BJ (cell line): ENCODE measurements around the gene PACRG. TPM values are rescaled to one million over a fixed set of nuclear protein-coding genes. Genes with fewer than 3 reads are reported as not detected.

Experiments used
- CTCF ChIA-PET: fragments of 350-600 bp; formaldehyde crosslinking; extraction: SDS; loops from one replicate; lab custom pipeline; 2021; ENCODE audit warnings: antibody characterized with exemption, inconsistent platforms; lab: Yijun Ruan, JAX
- POLR2A ChIA-PET: fragments of 300-600 bp; sonication (Branson Sonifier 250); formaldehyde crosslinking; extraction: SDS; loops from one replicate; lab custom pipeline; 2021; ENCODE audit warnings: antibody characterized with exemption; lab: Charles Lee
- DNase-seq: peaks from one replicate; pipeline ENCODE4 v3.0.0-alpha.2; 2011; ENCODE audit warnings: low read depth
- H3K27me3 ChIP-seq: 2 replicates; pipeline ENCODE4 v1.6.0; 2011; ENCODE audit warnings: low read length; ENCODE audit not compliant: control insufficient read depth, insufficient read depth
- H3K36me3 ChIP-seq: 2 replicates; pipeline ENCODE4 v1.5.1; 2011; ENCODE audit warnings: low read length; ENCODE audit not compliant: control insufficient read depth, insufficient read depth
- H3K4me3 ChIP-seq: 2 replicates; pipeline ENCODE4 v1.5.1; 2011; ENCODE audit warnings: low read depth, mild to moderate bottlenecking, control low read depth, low read length
- polyA plus RNA-seq: library from polyadenylated mRNA; depleted of rRNA; stranded (reverse); fragments of >200 nt; gene quantifications from 2 replicates; pipeline ENCODE4 v1.2.3, GENCODE V29; 2011
- TF ChIP-seq, protein P1 (sequence below): IDR thresholded peaks from 2 replicates; pipeline ENCODE4 v1.5.1; 2011; ENCODE audit warnings: low read depth, mild to moderate bottlenecking, control low read depth, inconsistent platforms, low read length, moderate library complexity; ENCODE audit not compliant: insufficient read depth

The PACRG gene
- polyA plus RNA-seq, 1 experiment, result 0.20 TPM

- CTCF ChIA-PET, result no interaction called here
- Histone ChIP-seq H3K36me3 (no peaks in the 10 kb centered on the region), H3K27me3 (no peaks in the 10 kb centered on the region), H3K4me3 (no peak overlapping the region)
- POLR2A ChIA-PET, result no interaction called here
- no peak for DNase-seq
- TF ChIP-seq, protein P1, sequence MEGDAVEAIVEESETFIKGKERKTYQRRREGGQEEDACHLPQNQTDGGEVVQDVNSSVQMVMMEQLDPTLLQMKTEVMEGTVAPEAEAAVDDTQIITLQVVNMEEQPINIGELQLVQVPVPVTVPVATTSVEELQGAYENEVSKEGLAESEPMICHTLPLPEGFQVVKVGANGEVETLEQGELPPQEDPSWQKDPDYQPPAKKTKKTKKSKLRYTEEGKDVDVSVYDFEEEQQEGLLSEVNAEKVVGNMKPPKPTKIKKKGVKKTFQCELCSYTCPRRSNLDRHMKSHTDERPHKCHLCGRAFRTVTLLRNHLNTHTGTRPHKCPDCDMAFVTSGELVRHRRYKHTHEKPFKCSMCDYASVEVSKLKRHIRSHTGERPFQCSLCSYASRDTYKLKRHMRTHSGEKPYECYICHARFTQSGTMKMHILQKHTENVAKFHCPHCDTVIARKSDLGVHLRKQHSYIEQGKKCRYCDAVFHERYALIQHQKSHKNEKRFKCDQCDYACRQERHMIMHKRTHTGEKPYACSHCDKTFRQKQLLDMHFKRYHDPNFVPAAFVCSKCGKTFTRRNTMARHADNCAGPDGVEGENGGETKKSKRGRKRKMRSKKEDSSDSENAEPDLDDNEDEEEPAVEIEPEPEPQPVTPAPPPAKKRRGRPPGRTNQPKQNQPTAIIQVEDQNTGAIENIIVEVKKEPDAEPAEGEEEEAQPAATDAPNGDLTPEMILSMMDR, result no peak
Measured at GRCh38 chr6:163328411-163328810, 600.6 kb downstream of the PACRG start.

DNA sequence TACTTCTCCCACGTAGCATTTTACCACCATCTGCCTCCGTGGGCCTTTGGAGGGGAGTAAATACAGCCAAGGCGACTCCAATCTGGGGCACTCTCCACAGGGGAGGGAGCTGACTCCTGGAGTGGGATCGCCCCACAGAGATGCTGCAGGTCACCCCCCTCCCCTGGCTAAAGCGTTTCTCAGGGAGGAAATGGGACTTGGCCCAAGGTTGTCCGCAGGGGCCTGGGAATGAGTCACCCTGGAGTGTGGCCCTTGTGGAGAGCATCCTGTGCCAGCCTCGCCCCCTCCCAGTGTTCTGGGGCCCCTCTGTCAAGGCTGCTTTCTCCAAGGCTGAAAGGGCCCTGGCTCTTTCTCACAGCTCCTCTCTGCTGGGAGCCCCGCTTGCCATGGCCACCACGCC, 602.2 kb downstream of the PACRG start:
- POLR2A ChIA-PET, result no interaction called here

DNA sequence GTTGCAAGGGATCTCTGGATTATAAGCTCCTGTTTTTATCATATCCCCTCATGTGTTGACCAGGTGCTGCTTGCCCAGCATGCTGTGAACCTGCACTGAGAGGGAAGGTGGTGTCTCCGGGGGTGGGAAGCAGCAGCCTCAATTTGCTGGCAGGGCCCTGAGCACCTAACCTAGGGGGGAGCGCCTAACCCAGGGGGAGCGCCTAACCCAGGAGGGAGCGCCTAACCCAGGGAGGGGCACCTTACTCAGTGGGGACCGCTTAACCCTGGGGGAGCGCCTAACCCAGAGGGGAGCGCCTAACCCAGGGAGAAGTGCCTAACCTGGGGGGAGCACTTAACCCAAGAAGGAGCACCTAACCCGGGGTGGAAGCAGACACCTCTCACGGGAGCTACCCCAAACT, 603.5 kb downstream of the PACRG start:
- no peak overlapping the region for H3K4me3 ChIP-seq
- TF ChIP-seq, protein P1, result no peak
- no peak for DNase-seq
- POLR2A ChIA-PET, result no interaction called here
- H3K36me3 ChIP-seq, result no peaks in the 10 kb centered on the region
- CTCF ChIA-PET, result interaction anchor here (0.6 kb wide), 1 partner anchor 23 kb away, joined by 3 read pairs; no protein-coding TSS in a partner anchor
- H3K27me3 ChIP-seq, result no peaks in the 10 kb centered on the region

More for the DNA sequence above, 602.2 kb downstream of the PACRG start:
- CTCF ChIA-PET, result interaction anchor here (0.7 kb wide), 1 partner anchor 757 kb away, joined by 3 read pairs; no protein-coding TSS in a partner anchor
- no peak for DNase-seq
- H3K4me3 ChIP-seq, result no peak overlapping the region
- H3K36me3 ChIP-seq, result no peaks in the 10 kb centered on the region
- H3K27me3 ChIP-seq, result no peaks in the 10 kb centered on the region
- TF ChIP-seq, protein P1, result no peak

GRCh38 chr6:163332575-163332974, 604.8 kb downstream of the PACRG start:
- ChIA-PET CTCF (no interaction called here), POLR2A (no interaction called here)
- Histone ChIP-seq H3K36me3 (no peaks in the 10 kb centered on the region), H3K27me3 (no peaks in the 10 kb centered on the region), H3K4me3 (no peak overlapping the region)
- no peak for DNase-seq
- TF ChIP-seq, protein P1, result no peak

- Histone ChIP-seq H3K27me3 (no peaks in the 10 kb centered on the region), H3K36me3 (no peaks in the 10 kb centered on the region), H3K4me3 (no peak overlapping the region)
- CTCF ChIA-PET, result no interaction called here
- DNase-seq, result no peak
- TF ChIP-seq, protein P1, result no peak
- POLR2A ChIA-PET, result no interaction called here
Measured at GRCh38 chr6:163333038-163333437, 605.3 kb downstream of the PACRG start.
